HepG2 (cell line): Measurements from ENCODE around the gene UBAC1. TPM values are rescaled to one million over a fixed set of nuclear protein-coding genes. Genes with fewer than 3 reads are reported as not detected.

Source experiments
- BCL6 ChIP-seq: IDR thresholded peaks from 2 replicates; pipeline ENCODE4 v1.6.1; 2016; ENCODE audit warnings: missing genetic modification reagents, missing compliant biosample characterization
- BHLHE40 ChIP-seq: IDR thresholded peaks from 2 replicates; pipeline ENCODE4 v1.6.1; 2011; ENCODE audit warnings: low read length, improper control_type of control experiment
- FOSL2 ChIP-seq: sonication (generic); formaldehyde crosslinking; IDR thresholded peaks from 2 replicates; pipeline ENCODE4 v1.4.0; 2020; ENCODE audit warnings: missing genetic modification reagents
- FOXK2 ChIP-seq: fragments of 450-650 bp; IDR thresholded peaks from 2 replicates; pipeline ENCODE4 v1.6.1; 2016
- GABPB1 ChIP-seq: IDR thresholded peaks from 2 replicates; pipeline ENCODE4 v1.6.1; 2016; ENCODE audit warnings: mild to moderate bottlenecking, missing genetic modification reagents, moderate library complexity, missing compliant biosample characterization
- HMGXB3 ChIP-seq: sonication (generic); formaldehyde crosslinking; IDR thresholded peaks from 2 replicates; pipeline ENCODE4 v1.4.0; 2020; ENCODE audit warnings: missing genetic modification reagents, borderline replicate concordance
- HMGXB4 ChIP-seq, 2 experiments: sonication (generic) in 1 of 2; formaldehyde crosslinking in 1 of 2; IDR thresholded peaks; 2 replicates each; pipeline versions ENCODE4 v1.4.0 to v1.6.1; 2018 to 2020; ENCODE audit warnings: missing genetic modification reagents in 2 of 2, borderline replicate concordance in 1 of 2, low read depth in 1 of 2, mild to moderate bottlenecking in 1 of 2, missing biosample characterization in 1 of 2
- HNRNPLL ChIP-seq: fragments of 200-400 bp; formaldehyde crosslinking; IDR thresholded peaks from 2 replicates; pipeline ENCODE4 v1.6.1; 2017; ENCODE audit warnings: mild to moderate bottlenecking, low read depth, low read length; ENCODE audit not compliant: poor library complexity, severe bottlenecking
- KLF11 ChIP-seq: IDR thresholded peaks from 2 replicates; pipeline ENCODE4 v1.6.1; 2016; ENCODE audit warnings: missing compliant biosample characterization
- LBX2 ChIP-seq: sonication (generic); formaldehyde crosslinking; IDR thresholded peaks from 2 replicates; pipeline ENCODE4 v1.5.0; 2020; ENCODE audit warnings: missing genetic modification reagents, mild to moderate bottlenecking, borderline replicate concordance
- MXI1 ChIP-seq: IDR thresholded peaks from 3 replicates; pipeline ENCODE4 v1.6.1; 2012; ENCODE audit warnings: low read depth, low read length, inconsistent platforms, borderline replicate concordance
- NFIC ChIP-seq: IDR thresholded peaks from 2 replicates; pipeline ENCODE4 v1.6.1; 2012; ENCODE audit warnings: mild to moderate bottlenecking, low read length, inconsistent platforms
- PAF1 ChIP-seq: IDR thresholded peaks from 2 replicates; pipeline ENCODE4 v1.6.1; 2016; ENCODE audit warnings: missing genetic modification reagents, missing compliant biosample characterization
- PRPF4 ChIP-seq: fragments of 200-400 bp; formaldehyde crosslinking; IDR thresholded peaks from 2 replicates; pipeline ENCODE4 v1.6.1; 2016; ENCODE audit warnings: low read length, low read depth; ENCODE audit not compliant: poor library complexity, severe bottlenecking
- RAD21 ChIP-seq: fragments of 450-650 bp; formaldehyde crosslinking; IDR thresholded peaks from 2 replicates; pipeline ENCODE4 v1.5.0; 2020; ENCODE audit warnings: mild to moderate bottlenecking
- RFXANK ChIP-seq: IDR thresholded peaks from 2 replicates; pipeline ENCODE4 v1.6.1; 2016
- SP4 ChIP-seq: sonication (generic); formaldehyde crosslinking; IDR thresholded peaks from 2 replicates; pipeline ENCODE4 v1.8.1; 2023; ENCODE audit warnings: mild to moderate bottlenecking, missing genetic modification reagents
- SRSF1 ChIP-seq: fragments of 200-400 bp; formaldehyde crosslinking; optimal IDR thresholded peaks from 2 replicates; pipeline ENCODE3; 2017; ENCODE audit warnings: mild to moderate bottlenecking, low read depth, low read length, moderate library complexity
- TEF ChIP-seq: sonication (generic); formaldehyde crosslinking; IDR thresholded peaks from 2 replicates; pipeline ENCODE4 v1.5.0; 2020; ENCODE audit warnings: missing genetic modification reagents
- ZNF232 ChIP-seq: sonication (generic); formaldehyde crosslinking; IDR thresholded peaks from 2 replicates; pipeline ENCODE4 v1.4.0; 2020; ENCODE audit warnings: missing genetic modification reagents, borderline replicate concordance
- ZNF263 ChIP-seq: sonication (generic); formaldehyde crosslinking; IDR thresholded peaks from 2 replicates; pipeline ENCODE4 v1.4.0; 2020; ENCODE audit warnings: missing genetic modification reagents
- ZNF329 ChIP-seq: sonication (generic); formaldehyde crosslinking; IDR thresholded peaks from 2 replicates; pipeline ENCODE4 v1.9.0; 2021; ENCODE audit warnings: low read depth, mild to moderate bottlenecking, missing genetic modification reagents
- ZNF549 ChIP-seq: sonication (generic); formaldehyde crosslinking; IDR thresholded peaks from 2 replicates; pipeline ENCODE4 v1.5.0; 2020; ENCODE audit warnings: missing genetic modification reagents
- ZNF563 ChIP-seq: sonication (generic); formaldehyde crosslinking; IDR thresholded peaks from 2 replicates; pipeline ENCODE4 v1.8.0; 2022; ENCODE audit warnings: mild to moderate bottlenecking, moderate library complexity, missing genetic modification reagents
- ZNF781 ChIP-seq: sonication (generic); formaldehyde crosslinking; IDR thresholded peaks from 2 replicates; pipeline ENCODE4 v1.5.1; 2020; ENCODE audit warnings: borderline replicate concordance, mild to moderate bottlenecking, missing genetic modification reagents; ENCODE audit errors: not compliant biosample characterization
- polyA plus RNA-seq, 8 experiments: library from polyadenylated mRNA; depleted of rRNA in 3 of 8; stranded (reverse) in 7 of 8; unstranded in 1 of 8; fragments of >200 nt; fragmentation: Illumina TruSeq in 4 of 8; extraction: Trizol in 4 of 8; gene quantifications; 2 replicates each; pipeline versions ENCODE4 v1.2.1 to v1.2.3, GENCODE V29; 2011 to 2016; ENCODE audit warnings: low read depth in 4 of 8, missing spikeins in 1 of 8, mixed read lengths in 1 of 8; ENCODE audit not compliant: insufficient read depth in 1 of 8
- total RNA-seq, 5 experiments: library from RNA; depleted of rRNA; stranded (reverse); fragments of >200 nt; fragmentation: Illumina TruSeq; extraction: Trizol; gene quantifications; 2 replicates each; pipeline ENCODE4 v1.2.3, GENCODE V29; 2016; ENCODE audit warnings: low read depth in 1 of 5

Gene UBAC1
- total and polyA plus RNA-seq, 2 of the 13 experiments (the other 11 are each of a cell fraction or from before 2014, with no cell fraction given), result 32.2 to 34.1 TPM

GRCh38 chr9:135961277-135961715 lies at the start of gene UBAC1 (continued):
- TF ChIP-seq HMGXB4 (CRISPR knock-in tag; IDR thresholded peaks at IDR 0.05; ENCODE audit: borderline replicate concordance in 1 of 2, low read depth in 1 of 2), result no peak
- TF ChIP-seq SP4, result 0 out of 2 replicates have a peak, but pooled peaks have one; percentile 10
- TF ChIP-seq RFXANK (CRISPR knock-in tag), result no peak
- no peak for TF ChIP-seq FOXK2
- TF ChIP-seq HNRNPLL, result peak; percentile 64
- TF ChIP-seq BCL6, result no peak
- no peak for TF ChIP-seq KLF11 (CRISPR knock-in tag)
- no peak for TF ChIP-seq LBX2 (CRISPR knock-in tag)
- TF ChIP-seq PRPF4, result no peak
- 0 out of 2 replicates have a peak, but pooled peaks have one; percentile 3 for TF ChIP-seq FOSL2
- no peak for TF ChIP-seq PAF1
- peak; percentile 96 for TF ChIP-seq GABPB1 (CRISPR knock-in tag)
- TF ChIP-seq TEF, result no peak
- no peak for TF ChIP-seq ZNF549 (CRISPR knock-in tag)
- no peak for TF ChIP-seq ZNF263 (CRISPR knock-in tag)
- 0 out of 2 replicates have a peak, but pooled peaks have one; percentile 9 for TF ChIP-seq RAD21 (CRISPR knock-in tag)
- TF ChIP-seq ZNF232, result 0 out of 2 replicates have a peak, but pooled peaks have one; percentile 6
- peak; percentile 58; the same call in 1 of the 3 replicates for TF ChIP-seq MXI1
- TF ChIP-seq ZNF563 (CRISPR knock-in tag), result peak; percentile 12; the same call in 1 of the 2 replicates
- TF ChIP-seq BHLHE40, result no peak
- no peak for TF ChIP-seq ZNF329 (CRISPR knock-in tag)
- TF ChIP-seq SRSF1, result no peak
- TF ChIP-seq NFIC, result no peak
- TF ChIP-seq ZNF781 (CRISPR knock-in tag), result no peak
- TF ChIP-seq HMGXB3, result peak; percentile 28; the same call in 1 of the 2 replicates
